Astrocyte (in vitro differentiated cells and primary cell): ENCODE measurements around the gene CEP83. TPM values are rescaled to one million over a fixed set of nuclear protein-coding genes. Genes with fewer than 3 reads are reported as not detected.

Source experiments
- DNase-seq: peaks from one replicate; pipeline ENCODE4 v3.0.0-alpha.2; 2010; ENCODE audit warnings: low read depth
- FAIRE-seq: peaks from 2 replicates; lab custom pipeline; 2011; peaks lifted over from hg19 to GRCh38; lab: Jason Lieb, UNC
- H2AFZ ChIP-seq: 2 replicates; pipeline ENCODE4 v1.6.0; 2012; ENCODE audit warnings: low read depth, low read length, inconsistent platforms
- H3K27ac ChIP-seq: 2 replicates; pipeline ENCODE4 v1.5.1; 2011; ENCODE audit warnings: low read depth, low read length, inconsistent platforms
- H3K27me3 ChIP-seq: 2 replicates; pipeline ENCODE4 v1.6.0; 2011; ENCODE audit warnings: low read length, inconsistent platforms; ENCODE audit not compliant: insufficient read depth
- H3K36me3 ChIP-seq: 2 replicates; pipeline ENCODE4 v1.5.1; 2011; ENCODE audit warnings: low read length, inconsistent platforms; ENCODE audit not compliant: insufficient read depth
- H3K4me1 ChIP-seq: 2 replicates; pipeline ENCODE4 v1.5.1; 2011; ENCODE audit warnings: low read length, inconsistent platforms; ENCODE audit not compliant: insufficient read depth
- H3K4me2 ChIP-seq: 2 replicates; pipeline ENCODE4 v1.6.0; 2012; ENCODE audit warnings: low read length, inconsistent platforms
- H3K4me3 ChIP-seq: 2 replicates; pipeline ENCODE4 v1.5.1; 2011; ENCODE audit warnings: low read depth, mild to moderate bottlenecking, low read length, inconsistent platforms; ENCODE audit not compliant: insufficient read depth
- H3K79me2 ChIP-seq: 2 replicates; pipeline ENCODE4 v1.6.0; 2012; ENCODE audit warnings: mild to moderate bottlenecking, low read length, inconsistent platforms; ENCODE audit not compliant: insufficient read depth
- H3K9ac ChIP-seq: 2 replicates; pipeline ENCODE4 v1.6.0; 2012; ENCODE audit warnings: mild to moderate bottlenecking, low read length, inconsistent platforms
- H3K9me3 ChIP-seq: 2 replicates; pipeline ENCODE4 v1.5.1; 2012; ENCODE audit warnings: low read depth, mild to moderate bottlenecking, low read length, inconsistent platforms; ENCODE audit not compliant: insufficient read depth
- H4K20me1 ChIP-seq: 2 replicates; pipeline ENCODE4 v1.6.0; 2012; ENCODE audit warnings: low read length, inconsistent platforms; ENCODE audit not compliant: insufficient read depth
- H3K27ac Mint-ChIP-seq: one replicate; pipeline ENCODE4 v1.8.0; 2021; ENCODE audit warnings: mild to moderate bottlenecking, mixed read lengths; ENCODE audit not compliant: unreplicated experiment
- H3K27me3 Mint-ChIP-seq: one replicate; pipeline ENCODE4 v1.8.0; 2021; ENCODE audit warnings: low read depth, mixed read lengths; ENCODE audit not compliant: unreplicated experiment
- H3K36me3 Mint-ChIP-seq: one replicate; pipeline ENCODE4 v1.8.0; 2021; ENCODE audit warnings: low read depth, mixed read lengths; ENCODE audit not compliant: unreplicated experiment
- H3K4me1 Mint-ChIP-seq: one replicate; pipeline ENCODE4 v1.8.0; 2021; ENCODE audit warnings: low read depth, mixed read lengths; ENCODE audit not compliant: unreplicated experiment
- H3K4me3 Mint-ChIP-seq: one replicate; pipeline ENCODE4 v1.8.0; 2021; ENCODE audit warnings: mild to moderate bottlenecking, moderate library complexity, mixed read lengths; ENCODE audit not compliant: unreplicated experiment
- H3K9me3 Mint-ChIP-seq: one replicate; pipeline ENCODE4 v1.8.0; 2021; ENCODE audit warnings: mild to moderate bottlenecking, mixed read lengths; ENCODE audit not compliant: unreplicated experiment
- CTCF ChIP-seq: IDR thresholded peaks from 2 replicates; pipeline ENCODE4 v1.5.1; 2011; ENCODE audit warnings: low read depth, mild to moderate bottlenecking, inconsistent platforms, low read length, moderate library complexity; ENCODE audit not compliant: insufficient read depth
- EZH2 ChIP-seq: IDR thresholded peaks from 2 replicates; pipeline ENCODE4 v1.6.1; 2012; ENCODE audit warnings: mild to moderate bottlenecking, low read length, inconsistent platforms; ENCODE audit not compliant: insufficient read depth
- total RNA-seq: library from RNA; stranded (reverse); gene quantifications from 2 replicates; pipeline ENCODE4 v1.2.1, GENCODE V29; 2021

CEP83 gene
- total RNA-seq, 1 donor from 2014 or later: 12.4 TPM

- Mint-ChIP-seq H3K27ac (no peak overlapping the region), H3K9me3 (no peaks in the 10 kb centered on the region), H3K36me3 (peaks cover 4% of the 10 kb centered on the region), H3K4me3 (no peak overlapping the region), H3K27me3 (peaks cover 6% of the 10 kb centered on the region), H3K4me1 (peaks cover 7% of the 10 kb centered on the region)
- no peaks in the 10 kb centered on the region for H3K36me3 ChIP-seq
- H3K27me3 ChIP-seq: no peaks in the 10 kb centered on the region
- H3K4me1 ChIP-seq: no peaks in the 10 kb centered on the region
- no peak for DNase-seq
- H3K4me3 ChIP-seq: no peak overlapping the region
- H3K27ac ChIP-seq: no peak overlapping the region
- H3K79me2 ChIP-seq: no peaks in the 10 kb centered on the region
- H4K20me1 ChIP-seq: no peaks in the 10 kb centered on the region
- no peaks in the 10 kb centered on the region for H3K9me3 ChIP-seq
- no peak for FAIRE-seq
- H3K9ac ChIP-seq: no peak overlapping the region
- TF ChIP-seq CTCF (no peak), EZH2 (no peak)
- no peak overlapping the region for H2AFZ ChIP-seq
- H3K4me2 ChIP-seq: no peak overlapping the region
Observed at GRCh38 chr12:94272280-94272679, 187.4 kb downstream of the CEP83 start.

GRCh38 chr12:94271351-94271750 lies 188.3 kb downstream of the CEP83 start:
- peaks cover 6% of the 10 kb centered on the region for H3K27me3 Mint-ChIP-seq
- no peak for FAIRE-seq
- no peak for DNase-seq

More at GRCh38 chr12:94271351-94271750, 188.3 kb downstream of the CEP83 start:
- Mint-ChIP-seq H3K4me3 (no peak overlapping the region), H3K4me1 (peaks cover 7% of the 10 kb centered on the region), H3K36me3 (peaks cover 4% of the 10 kb centered on the region), H3K9me3 (no peaks in the 10 kb centered on the region), H3K27ac (no peak overlapping the region)
- Histone ChIP-seq H3K27ac (no peak overlapping the region), H3K9ac (no peak overlapping the region), H3K4me3 (no peak overlapping the region), H3K27me3 (no peaks in the 10 kb centered on the region), H3K9me3 (no peaks in the 10 kb centered on the region), H2AFZ (no peak overlapping the region), H3K79me2 (no peaks in the 10 kb centered on the region), H4K20me1 (no peaks in the 10 kb centered on the region), H3K4me2 (no peak overlapping the region), H3K4me1 (no peaks in the 10 kb centered on the region), H3K36me3 (no peaks in the 10 kb centered on the region)
- TF ChIP-seq EZH2: no peak
- TF ChIP-seq CTCF: no peak
